Measurements from ENCODE around the gene TMUB1. TPM values are rescaled to one million over a fixed set of nuclear protein-coding genes. Genes with fewer than 3 reads are reported as not detected.

Gene TMUB1
- total RNA-seq, 1 experiment from 2014 or later, result 51.2 TPM

DNA sequence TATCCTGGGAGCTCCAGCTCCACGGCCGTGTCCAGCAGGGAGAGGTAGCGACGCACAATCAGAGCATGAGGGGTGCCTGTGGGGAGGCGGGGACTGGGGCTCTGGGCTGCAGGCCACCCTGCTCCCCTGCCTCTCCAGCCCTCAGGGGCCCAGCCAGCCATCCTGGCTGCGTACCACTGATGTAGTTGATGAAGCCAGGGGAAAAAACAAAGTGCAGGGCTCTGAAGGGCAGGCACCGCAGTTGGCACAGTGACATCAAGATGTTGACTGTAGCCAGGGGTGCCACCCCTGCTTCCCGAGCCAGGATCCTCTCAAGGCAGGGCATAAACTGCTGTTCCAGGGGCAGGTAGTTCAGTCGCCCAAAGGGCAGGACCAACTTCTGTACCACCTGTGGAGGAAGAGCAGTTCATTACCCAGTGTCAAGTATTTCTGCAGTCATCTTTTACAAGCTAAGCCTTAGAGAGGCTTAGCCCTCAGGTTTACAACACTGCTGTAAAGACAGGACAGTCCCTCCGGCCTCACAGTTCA lies 5.5 kb downstream of the TMUB1 start:
- CTCF ChIA-PET, result no interaction called here

DNA sequence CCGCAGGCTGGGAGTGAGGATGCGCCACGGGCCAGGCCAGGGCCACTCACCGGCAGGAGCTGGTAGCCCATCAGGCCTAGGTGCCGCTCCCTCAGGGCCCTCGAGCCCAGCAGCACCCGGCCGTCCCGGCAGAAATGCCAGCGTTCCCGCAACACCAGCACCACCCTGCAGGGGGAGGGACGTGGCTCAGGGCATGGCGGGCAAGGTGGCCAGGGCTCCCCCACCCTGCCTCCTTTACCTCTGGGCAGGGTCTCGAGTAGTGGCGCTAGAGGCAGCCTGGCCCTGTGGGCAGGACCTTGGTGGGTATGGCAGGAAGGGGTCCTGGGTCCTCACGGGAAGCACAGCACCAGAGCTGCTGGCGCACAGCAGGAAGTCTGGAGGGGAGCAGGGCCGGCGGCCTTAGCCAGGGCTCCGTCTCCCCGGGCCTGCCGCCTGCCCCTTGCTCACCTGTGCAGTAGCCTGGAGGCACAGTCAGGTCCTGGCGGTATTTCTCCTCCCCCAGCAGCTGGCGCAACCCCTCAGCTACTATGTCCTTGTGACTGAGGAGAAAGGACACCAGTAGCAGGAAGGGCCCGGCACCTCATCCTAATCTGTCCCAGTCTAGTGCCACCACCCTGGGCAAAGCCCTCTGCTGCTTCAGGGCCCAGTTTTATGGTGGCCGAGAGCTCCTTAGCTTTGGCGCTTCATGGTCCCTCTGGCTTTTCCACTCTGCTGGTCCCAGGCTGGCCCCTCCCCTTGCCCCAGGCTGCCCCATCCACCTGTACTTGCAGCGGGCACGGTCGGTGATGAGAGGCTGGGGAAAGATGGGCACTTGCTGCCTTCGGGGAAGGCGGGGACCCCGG lies 6.2 kb downstream of the TMUB1 start:
- no TSS peak for BruUV-seq (replicated peaks)
- Mint-ChIP-seq H3K4me1 (ENCODE audit: low read depth, unreplicated experiment) (peaks cover 1% of the 10 kb centered on the region), H3K4me3 (ENCODE audit: low read depth, unreplicated experiment) (no peak overlapping the region), H3K36me3 (ENCODE audit: insufficient read depth, unreplicated experiment) (peaks cover 61% of the 10 kb centered on the region), H3K9me3 (ENCODE audit: low read depth, unreplicated experiment) (no peaks in the 10 kb centered on the region), H3K27ac (ENCODE audit: unreplicated experiment) (no peak overlapping the region), H3K27me3 (ENCODE audit: unreplicated experiment) (no peaks in the 10 kb centered on the region)
- CTCF ChIA-PET, result no interaction called here
- intact Hi-C loops (cut with micrococcal nuclease; ENCODE audit: unreplicated experiment), result no loop called here
- peak; percentile 60 for DNase-seq
- TF ChIP-seq, protein P1, sequence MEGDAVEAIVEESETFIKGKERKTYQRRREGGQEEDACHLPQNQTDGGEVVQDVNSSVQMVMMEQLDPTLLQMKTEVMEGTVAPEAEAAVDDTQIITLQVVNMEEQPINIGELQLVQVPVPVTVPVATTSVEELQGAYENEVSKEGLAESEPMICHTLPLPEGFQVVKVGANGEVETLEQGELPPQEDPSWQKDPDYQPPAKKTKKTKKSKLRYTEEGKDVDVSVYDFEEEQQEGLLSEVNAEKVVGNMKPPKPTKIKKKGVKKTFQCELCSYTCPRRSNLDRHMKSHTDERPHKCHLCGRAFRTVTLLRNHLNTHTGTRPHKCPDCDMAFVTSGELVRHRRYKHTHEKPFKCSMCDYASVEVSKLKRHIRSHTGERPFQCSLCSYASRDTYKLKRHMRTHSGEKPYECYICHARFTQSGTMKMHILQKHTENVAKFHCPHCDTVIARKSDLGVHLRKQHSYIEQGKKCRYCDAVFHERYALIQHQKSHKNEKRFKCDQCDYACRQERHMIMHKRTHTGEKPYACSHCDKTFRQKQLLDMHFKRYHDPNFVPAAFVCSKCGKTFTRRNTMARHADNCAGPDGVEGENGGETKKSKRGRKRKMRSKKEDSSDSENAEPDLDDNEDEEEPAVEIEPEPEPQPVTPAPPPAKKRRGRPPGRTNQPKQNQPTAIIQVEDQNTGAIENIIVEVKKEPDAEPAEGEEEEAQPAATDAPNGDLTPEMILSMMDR (IDR thresholded peaks at IDR 0.05; ENCODE audit: unreplicated experiment), result no peak

More for the DNA sequence above, 5.5 kb downstream of the TMUB1 start:
- Mint-ChIP-seq H3K9me3 (ENCODE audit: low read depth, unreplicated experiment) (no peaks in the 10 kb centered on the region), H3K27ac (ENCODE audit: unreplicated experiment) (no peak overlapping the region), H3K4me1 (ENCODE audit: low read depth, unreplicated experiment) (peaks cover 8% of the 10 kb centered on the region), H3K36me3 (ENCODE audit: insufficient read depth, unreplicated experiment) (peaks cover 61% of the 10 kb centered on the region), H3K27me3 (ENCODE audit: unreplicated experiment) (no peaks in the 10 kb centered on the region), H3K4me3 (ENCODE audit: low read depth, unreplicated experiment) (no peak overlapping the region)
- no TSS peak for BruUV-seq (replicated peaks)
- no peak for DNase-seq
- intact Hi-C loops (cut with micrococcal nuclease; ENCODE audit: unreplicated experiment), result no loop called here
- TF ChIP-seq, protein P1 (IDR thresholded peaks at IDR 0.05; ENCODE audit: unreplicated experiment), result no peak

DNA sequence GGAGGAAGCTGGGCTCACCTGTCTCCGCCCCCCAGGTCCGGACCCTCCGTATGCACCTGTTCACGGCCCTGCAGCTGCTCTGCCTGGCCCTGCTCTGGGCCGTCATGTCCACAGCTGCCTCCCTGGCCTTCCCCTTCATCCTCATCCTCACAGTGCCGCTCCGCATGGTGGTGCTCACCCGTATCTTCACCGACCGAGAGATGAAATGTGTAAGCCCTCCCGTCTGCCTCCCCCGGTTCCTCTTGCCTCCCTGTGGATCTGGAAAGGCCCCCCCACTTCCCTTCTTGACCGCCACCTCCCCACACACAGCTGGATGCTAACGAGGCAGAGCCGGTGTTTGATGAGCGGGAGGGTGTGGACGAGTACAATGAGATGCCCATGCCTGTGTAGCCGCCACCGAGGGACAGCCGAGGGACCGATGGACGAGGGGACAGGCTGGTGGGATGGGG lies 7.3 kb downstream of the TMUB1 start:
- Mint-ChIP-seq H3K27ac (ENCODE audit: unreplicated experiment) (peak overlapping the region; percentile 72), H3K4me3 (ENCODE audit: low read depth, unreplicated experiment) (no peak overlapping the region), H3K36me3 (ENCODE audit: insufficient read depth, unreplicated experiment) (peaks cover 60% of the 10 kb centered on the region), H3K4me1 (ENCODE audit: low read depth, unreplicated experiment) (no peaks in the 10 kb centered on the region), H3K9me3 (ENCODE audit: low read depth, unreplicated experiment) (no peaks in the 10 kb centered on the region), H3K27me3 (ENCODE audit: unreplicated experiment) (no peaks in the 10 kb centered on the region)
- DNase-seq, result no peak
- TSS peak; percentile 75 for BruUV-seq (replicated peaks)
- TF ChIP-seq, protein P1 (IDR thresholded peaks at IDR 0.05; ENCODE audit: unreplicated experiment), result no peak
- intact Hi-C loops (cut with micrococcal nuclease; ENCODE audit: unreplicated experiment), result no loop called here
- CTCF ChIA-PET, result no interaction called here

DNA sequence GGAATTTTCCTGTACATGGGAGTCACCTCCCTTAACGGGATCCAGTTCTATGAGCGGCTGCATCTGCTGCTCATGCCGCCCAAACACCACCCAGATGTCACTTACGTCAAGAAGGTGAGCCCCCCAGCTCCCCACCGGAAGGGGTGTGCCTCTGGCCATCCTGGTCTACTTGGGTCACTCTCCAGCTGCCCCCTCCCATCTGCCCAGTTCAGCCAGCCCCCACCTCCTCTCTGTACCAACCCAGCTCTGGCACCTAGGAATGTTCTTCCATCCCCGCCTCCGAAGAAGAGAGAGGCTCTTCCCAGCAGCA lies 7.7 kb downstream of the TMUB1 start:
- CTCF ChIA-PET, result no interaction called here
- Mint-ChIP-seq H3K4me1 (ENCODE audit: low read depth, unreplicated experiment) (no peaks in the 10 kb centered on the region), H3K9me3 (ENCODE audit: low read depth, unreplicated experiment) (no peaks in the 10 kb centered on the region), H3K4me3 (ENCODE audit: low read depth, unreplicated experiment) (no peak overlapping the region), H3K36me3 (ENCODE audit: insufficient read depth, unreplicated experiment) (peaks cover 60% of the 10 kb centered on the region), H3K27ac (ENCODE audit: unreplicated experiment) (peak overlapping the region; percentile 72), H3K27me3 (ENCODE audit: unreplicated experiment) (no peaks in the 10 kb centered on the region)
- no TSS peak for BruUV-seq (replicated peaks)
- TF ChIP-seq, protein P1 (IDR thresholded peaks at IDR 0.05; ENCODE audit: unreplicated experiment), result no peak
- no peak for DNase-seq
- intact Hi-C loops (cut with micrococcal nuclease; ENCODE audit: unreplicated experiment), result no loop called here
